ENCODE results near the gene RDX.

RDX gene

DNA sequence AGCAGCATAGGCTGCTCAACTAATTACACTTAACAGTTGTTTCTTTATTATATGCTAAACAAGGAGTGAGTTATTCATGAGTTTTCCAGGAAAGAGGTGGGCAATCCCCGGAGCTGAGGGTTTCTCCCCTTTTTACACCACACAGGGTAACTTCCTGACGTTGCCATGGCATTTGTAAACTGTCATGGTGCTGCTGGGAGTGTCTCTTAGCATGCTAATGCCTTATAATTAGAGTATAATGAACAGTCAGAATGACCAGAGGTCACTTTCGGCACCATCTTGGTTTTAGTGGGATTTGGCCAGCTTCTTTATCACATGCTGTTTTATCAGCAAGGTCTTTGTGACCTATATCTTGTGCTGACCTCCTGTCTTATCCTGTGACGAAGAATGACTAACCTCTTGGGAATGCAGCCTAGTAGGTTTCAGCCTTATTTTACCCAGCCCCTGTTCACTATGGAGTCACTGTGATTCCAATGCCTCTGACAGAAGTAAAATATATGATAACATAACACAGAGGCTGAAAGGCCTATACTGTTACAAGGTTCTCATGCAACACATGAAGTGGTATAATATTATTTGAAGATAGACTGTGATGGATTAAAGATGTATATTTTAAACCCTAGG lies 41.3 kb upstream of the RDX start:
- Histone ChIP-seq H3K4me1 (no peaks in the 10 kb centered on the region), H3K36me3 (no peaks in the 10 kb centered on the region), H3K4me3 (ENCODE audit: low read depth, low read length) (no peak overlapping the region), H3K27me3 (no peaks in the 10 kb centered on the region), H3K9me3 (no peaks in the 10 kb centered on the region)
- DNase-seq, result no peak
- TF ChIP-seq, protein P1, sequence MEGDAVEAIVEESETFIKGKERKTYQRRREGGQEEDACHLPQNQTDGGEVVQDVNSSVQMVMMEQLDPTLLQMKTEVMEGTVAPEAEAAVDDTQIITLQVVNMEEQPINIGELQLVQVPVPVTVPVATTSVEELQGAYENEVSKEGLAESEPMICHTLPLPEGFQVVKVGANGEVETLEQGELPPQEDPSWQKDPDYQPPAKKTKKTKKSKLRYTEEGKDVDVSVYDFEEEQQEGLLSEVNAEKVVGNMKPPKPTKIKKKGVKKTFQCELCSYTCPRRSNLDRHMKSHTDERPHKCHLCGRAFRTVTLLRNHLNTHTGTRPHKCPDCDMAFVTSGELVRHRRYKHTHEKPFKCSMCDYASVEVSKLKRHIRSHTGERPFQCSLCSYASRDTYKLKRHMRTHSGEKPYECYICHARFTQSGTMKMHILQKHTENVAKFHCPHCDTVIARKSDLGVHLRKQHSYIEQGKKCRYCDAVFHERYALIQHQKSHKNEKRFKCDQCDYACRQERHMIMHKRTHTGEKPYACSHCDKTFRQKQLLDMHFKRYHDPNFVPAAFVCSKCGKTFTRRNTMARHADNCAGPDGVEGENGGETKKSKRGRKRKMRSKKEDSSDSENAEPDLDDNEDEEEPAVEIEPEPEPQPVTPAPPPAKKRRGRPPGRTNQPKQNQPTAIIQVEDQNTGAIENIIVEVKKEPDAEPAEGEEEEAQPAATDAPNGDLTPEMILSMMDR (IDR thresholded peaks at IDR 0.05; ENCODE audit: low read depth, low read length), result no peak

DNA sequence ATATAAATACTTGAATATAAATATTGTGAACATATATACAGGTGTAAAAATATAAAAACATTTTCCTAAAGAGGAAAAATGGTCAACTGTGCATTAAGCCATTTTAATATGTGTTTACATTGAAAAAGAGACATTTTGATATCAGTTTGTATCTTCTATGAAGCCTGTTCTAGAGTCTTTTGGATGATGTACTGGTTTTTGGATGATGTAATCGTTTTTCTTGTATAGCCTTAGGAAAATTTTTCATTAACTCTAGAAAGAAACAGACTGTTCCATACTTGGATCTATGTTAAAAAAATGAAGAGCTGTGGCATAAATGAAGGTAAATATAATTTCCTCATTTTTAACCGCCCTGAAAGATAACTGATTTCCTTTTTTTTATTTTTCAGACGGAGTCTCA lies 39.6 kb upstream of the RDX start:
- Histone ChIP-seq H3K9me3 (no peaks in the 10 kb centered on the region), H3K36me3 (no peaks in the 10 kb centered on the region), H3K27me3 (no peaks in the 10 kb centered on the region), H3K4me3 (ENCODE audit: low read depth, low read length) (no peak overlapping the region), H3K4me1 (no peaks in the 10 kb centered on the region)
- TF ChIP-seq, protein P1 (IDR thresholded peaks at IDR 0.05; ENCODE audit: low read depth, low read length), result no peak
- no peak for DNase-seq

DNA sequence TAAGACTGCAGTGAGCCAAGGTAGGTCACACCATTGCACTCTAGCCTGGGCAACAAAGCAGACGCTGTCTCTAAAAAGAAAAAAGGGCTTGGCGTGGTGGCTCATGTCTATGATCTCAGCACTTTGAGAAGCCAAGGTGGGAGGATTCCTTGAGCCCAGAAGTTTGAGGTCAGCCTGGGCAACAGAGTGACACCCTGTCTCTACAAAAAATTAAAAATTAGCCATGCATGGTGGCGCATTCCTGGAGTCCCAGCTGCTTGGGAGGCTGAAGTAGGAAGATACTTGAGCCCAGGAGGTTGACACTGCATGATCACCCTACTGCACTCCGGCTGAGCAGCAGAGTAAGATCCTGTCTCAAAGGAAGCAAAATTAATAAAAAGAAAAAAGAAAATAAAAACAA lies 38.9 kb upstream of the RDX start:
- TF ChIP-seq, protein P1 (IDR thresholded peaks at IDR 0.05; ENCODE audit: low read depth, low read length), result no peak
- H3K4me3 ChIP-seq (ENCODE audit: low read depth, low read length), result no peak overlapping the region
- H3K36me3 ChIP-seq, result no peaks in the 10 kb centered on the region
- H3K9me3 ChIP-seq, result no peaks in the 10 kb centered on the region
- H3K4me1 ChIP-seq, result no peaks in the 10 kb centered on the region
- no peaks in the 10 kb centered on the region for H3K27me3 ChIP-seq
- DNase-seq, result no peak

DNA sequence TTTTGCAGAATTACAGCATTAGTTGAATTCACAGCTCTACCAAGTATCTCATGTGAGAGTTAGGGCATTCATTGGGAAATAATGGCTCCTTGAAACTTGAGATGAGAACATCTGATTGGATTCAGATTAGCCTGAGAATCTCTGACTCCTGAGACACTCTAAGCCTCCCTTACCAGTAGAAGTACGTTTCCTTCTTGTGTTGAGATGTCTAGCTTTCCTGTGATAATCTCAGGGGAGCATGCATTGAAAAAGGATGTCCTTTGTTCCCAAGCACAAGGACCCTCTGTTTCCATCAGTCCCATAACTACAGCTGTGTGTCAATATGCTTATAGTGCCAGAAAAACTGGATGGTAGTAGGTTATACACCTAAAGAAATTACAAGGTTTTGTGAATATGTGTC lies 35.2 kb upstream of the RDX start:
- Histone ChIP-seq H3K27me3 (no peaks in the 10 kb centered on the region), H3K36me3 (no peaks in the 10 kb centered on the region), H3K4me1 (no peaks in the 10 kb centered on the region), H3K4me3 (ENCODE audit: low read depth, low read length) (no peak overlapping the region), H3K9me3 (no peaks in the 10 kb centered on the region)
- TF ChIP-seq, protein P1 (IDR thresholded peaks at IDR 0.05; ENCODE audit: low read depth, low read length), result no peak
- no peak for DNase-seq

DNA sequence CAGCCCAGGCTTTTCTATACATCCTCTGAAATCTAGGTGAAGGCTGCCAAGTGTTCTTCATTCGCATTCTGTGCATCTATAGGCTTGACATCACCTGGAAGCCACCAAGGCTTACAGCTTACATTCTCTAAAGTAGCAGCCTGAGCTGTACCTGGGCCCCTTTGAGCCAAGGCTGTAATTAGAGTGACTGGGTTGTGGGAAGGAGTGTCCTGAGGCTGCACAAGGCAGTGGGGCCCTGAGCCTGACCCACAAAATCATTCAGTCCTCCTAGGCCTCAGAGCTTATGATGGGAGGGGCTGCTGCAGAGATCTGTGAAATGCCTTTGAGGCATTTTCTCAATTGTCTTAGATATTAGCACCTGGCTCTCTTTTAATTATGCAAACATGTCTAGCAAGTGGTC lies 33.0 kb upstream of the RDX start:
- Histone ChIP-seq H3K4me3 (ENCODE audit: low read depth, low read length) (no peak overlapping the region), H3K4me1 (no peaks in the 10 kb centered on the region), H3K9me3 (no peaks in the 10 kb centered on the region), H3K27me3 (no peaks in the 10 kb centered on the region), H3K36me3 (no peaks in the 10 kb centered on the region)
- TF ChIP-seq, protein P1 (IDR thresholded peaks at IDR 0.05; ENCODE audit: low read depth, low read length), result no peak
- DNase-seq, result no peak

DNA sequence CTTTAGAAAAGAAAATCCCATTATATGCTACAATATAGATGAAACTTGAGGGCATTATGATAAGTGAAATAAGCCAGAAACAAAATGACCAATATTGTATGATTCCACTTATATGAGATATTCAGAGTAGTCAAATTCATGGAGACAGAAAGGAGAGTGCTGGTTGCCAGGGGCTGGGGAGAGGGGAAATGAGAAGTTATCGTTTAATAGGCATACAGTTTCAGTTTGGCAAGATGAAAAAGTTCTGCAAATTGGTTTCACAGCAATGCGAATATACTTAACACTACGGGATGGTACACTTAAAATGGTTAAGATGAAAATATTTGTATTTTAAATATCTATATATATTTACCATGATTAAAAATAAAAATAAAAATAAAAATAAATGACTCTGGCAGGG lies 31.1 kb upstream of the RDX start:
- no peak for DNase-seq
- TF ChIP-seq, protein P1 (IDR thresholded peaks at IDR 0.05; ENCODE audit: low read depth, low read length), result no peak
- Histone ChIP-seq H3K27me3 (no peaks in the 10 kb centered on the region), H3K4me3 (ENCODE audit: low read depth, low read length) (no peak overlapping the region), H3K36me3 (no peaks in the 10 kb centered on the region), H3K4me1 (no peaks in the 10 kb centered on the region), H3K9me3 (no peaks in the 10 kb centered on the region)

Data from BE2C (cell line).